GM19239 (cell line): ENCODE data around the gene CLASP2.

Experiments used
- DNase-seq: peaks from one replicate; pipeline ENCODE4 v3.0.0; 2011; ENCODE audit warnings: low spot score; ENCODE audit not compliant: insufficient read length
- FAIRE-seq: peaks from 2 replicates; lab custom pipeline; 2011; peaks lifted over from hg19 to GRCh38; lab: Jason Lieb, UNC

CLASP2 gene

GRCh38 chr3:33575311-33575710, 142.7 kb downstream of the CLASP2 start:
- DNase-seq, result no peak
- FAIRE-seq, result no peak

DNA sequence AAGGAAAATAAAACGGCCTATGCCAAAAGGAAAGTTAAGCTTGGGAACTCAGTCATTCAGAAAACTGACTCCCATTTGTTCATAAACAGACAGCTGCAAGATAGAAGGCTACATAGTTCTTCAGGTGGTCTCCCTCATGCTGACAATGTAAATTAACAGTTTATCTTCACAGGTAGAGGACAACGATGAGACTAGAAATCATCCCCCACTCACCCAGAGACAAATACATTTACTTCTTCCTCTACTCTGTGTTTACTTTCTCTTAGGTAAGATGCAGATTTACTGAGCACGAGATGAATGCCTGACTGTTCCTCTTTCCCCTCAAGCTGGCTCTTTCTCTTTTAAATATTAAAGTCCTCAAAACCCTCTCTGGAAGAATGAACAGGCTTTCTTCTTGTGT, 160.2 kb downstream of the CLASP2 start:
- FAIRE-seq (no peak), DNase-seq (no peak)

- no peak for FAIRE-seq
- DNase-seq, result no peak
These were observed 160.8 kb downstream of the CLASP2 start for GRCh38 chr3:33557279-33557678.

- DNase-seq (no peak), FAIRE-seq (no peak)
These were observed 171.0 kb downstream of the CLASP2 start for GRCh38 chr3:33547101-33547500.

- FAIRE-seq (peak; percentile 64), DNase-seq (no peak)
These were observed 173.9 kb downstream of the CLASP2 start for GRCh38 chr3:33544126-33544525.

- no peak for DNase-seq
- FAIRE-seq, result no peak
These were observed 174.5 kb downstream of the CLASP2 start for GRCh38 chr3:33543601-33544000.

GRCh38 chr3:33541918-33542317, 176.1 kb downstream of the CLASP2 start:
- no peak for DNase-seq
- peak; percentile 60 for FAIRE-seq

DNA sequence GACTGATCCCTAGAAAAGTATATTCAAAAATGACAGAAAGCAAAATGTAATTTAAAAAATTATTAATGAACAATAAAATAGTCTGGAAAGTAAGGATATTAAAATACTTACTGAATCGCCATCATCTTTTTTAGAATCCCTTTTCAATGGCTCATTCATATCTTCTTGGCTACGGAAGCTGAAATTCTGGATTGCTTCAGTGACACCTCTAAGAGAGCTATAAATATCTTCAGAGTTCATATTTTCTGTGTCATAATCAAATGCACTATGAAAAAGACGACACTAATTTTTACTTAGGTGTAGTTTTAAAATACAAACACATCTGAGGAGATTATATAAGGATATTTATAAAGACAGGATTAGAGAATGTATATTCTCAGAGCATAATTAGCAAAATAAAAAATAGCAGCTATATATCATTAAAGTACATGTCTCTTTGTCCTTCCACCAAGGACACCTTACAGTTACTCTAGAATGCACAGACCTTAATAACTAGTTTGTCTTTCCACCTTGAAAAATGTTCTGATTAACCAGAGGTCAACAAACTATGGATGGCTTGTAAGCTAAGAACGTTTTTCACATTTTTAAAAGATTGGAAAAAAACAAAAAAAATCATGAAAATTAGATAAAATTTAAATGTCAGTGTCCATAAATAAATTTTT, 179.2 kb downstream of the CLASP2 start:
- no peak for FAIRE-seq

GRCh38 chr3:33537133-33537532, 180.9 kb downstream of the CLASP2 start:
- FAIRE-seq, result no peak

More for the DNA sequence above, 179.2 kb downstream of the CLASP2 start:
- no peak for DNase-seq

DNA sequence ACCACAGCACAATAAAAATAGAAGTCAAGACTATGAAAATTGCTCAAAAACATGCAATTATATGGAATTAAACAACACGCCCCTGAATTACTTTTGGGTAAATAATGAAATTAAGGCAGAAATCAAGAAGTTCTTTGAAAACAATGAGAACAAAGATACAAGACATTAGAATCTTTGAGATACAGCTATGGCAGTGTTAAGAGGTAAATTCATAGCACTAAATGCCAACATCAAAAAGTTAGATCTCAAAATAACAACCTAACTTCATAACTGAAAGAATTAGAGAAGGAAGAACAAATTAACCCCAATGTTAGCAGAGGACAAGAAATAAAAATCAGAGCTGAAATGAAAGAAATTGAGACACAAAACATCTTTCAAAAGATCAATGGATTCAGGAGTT, 191.3 kb downstream of the CLASP2 start:
- no peak for FAIRE-seq
- no peak for DNase-seq

More at GRCh38 chr3:33537133-33537532, 180.9 kb downstream of the CLASP2 start:
- DNase-seq, result no peak

DNA sequence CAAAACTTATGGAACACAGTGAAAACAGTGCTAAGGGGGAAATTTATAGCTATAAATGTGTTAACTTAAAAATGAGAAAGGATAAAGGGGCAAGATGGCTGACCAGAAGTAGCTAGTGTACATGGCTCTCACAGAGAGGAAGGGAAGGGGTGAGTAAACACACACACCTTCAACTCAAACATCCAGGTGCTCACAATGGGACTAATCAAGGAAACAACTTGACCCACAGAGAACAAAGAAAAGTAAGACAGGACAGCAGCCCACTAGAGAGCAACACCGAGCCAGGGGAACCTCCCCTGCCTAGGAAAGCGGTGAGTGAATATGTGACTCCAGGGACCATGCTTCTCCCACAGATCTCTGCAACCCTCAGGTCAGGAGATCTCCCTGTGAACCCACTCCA, 192.8 kb downstream of the CLASP2 start:
- DNase-seq (no peak), FAIRE-seq (no peak)

- DNase-seq (no peak), FAIRE-seq (no peak)
These were observed 194.9 kb downstream of the CLASP2 start for GRCh38 chr3:33523093-33523667.

DNA sequence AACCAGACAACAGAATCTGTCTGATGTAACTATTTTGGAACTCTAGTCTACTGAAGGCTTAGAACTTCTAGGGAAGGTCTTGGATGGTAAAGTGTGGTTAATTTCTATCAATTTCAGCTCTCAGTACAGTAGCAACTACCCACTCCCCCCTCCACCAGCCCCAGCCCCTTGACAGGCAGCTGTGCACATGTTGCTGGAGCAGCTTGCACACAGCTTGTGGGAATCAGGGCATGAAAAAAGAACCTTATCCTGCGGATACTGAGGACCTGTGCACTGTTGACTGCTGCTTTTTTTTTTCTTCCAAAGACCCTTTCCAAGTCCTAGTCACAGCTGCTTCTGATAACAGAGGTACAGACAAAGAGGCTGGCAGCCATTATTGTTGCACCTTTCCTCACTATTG, 196.3 kb downstream of the CLASP2 start:
- DNase-seq (no peak), FAIRE-seq (no peak)

- DNase-seq, result no peak
- FAIRE-seq, result no peak
These were observed 204.7 kb downstream of the CLASP2 start for GRCh38 chr3:33513262-33513863.

GRCh38 chr3:33505027-33505426, 213.0 kb downstream of the CLASP2 start:
- FAIRE-seq, result no peak
- no peak for DNase-seq

DNA sequence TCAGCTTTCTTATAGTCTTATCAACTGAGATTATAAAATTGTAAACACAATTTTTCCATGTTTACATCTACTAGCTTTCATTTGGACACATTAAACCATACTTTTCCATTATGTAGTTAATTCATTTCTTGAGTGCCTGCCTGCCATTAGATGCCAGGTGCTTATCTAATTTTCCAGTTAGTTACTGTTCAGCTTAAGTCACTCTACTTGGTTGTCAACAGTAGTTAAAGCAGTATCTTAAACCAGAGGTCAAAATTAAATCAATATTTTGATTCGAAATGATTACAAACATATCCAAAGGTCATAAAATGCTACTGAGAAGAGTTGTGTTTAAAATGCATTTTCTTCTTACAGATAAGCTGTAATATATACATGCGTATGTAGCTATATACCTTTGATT, 221.6 kb downstream of the CLASP2 start:
- no peak for DNase-seq
- no peak for FAIRE-seq

DNA sequence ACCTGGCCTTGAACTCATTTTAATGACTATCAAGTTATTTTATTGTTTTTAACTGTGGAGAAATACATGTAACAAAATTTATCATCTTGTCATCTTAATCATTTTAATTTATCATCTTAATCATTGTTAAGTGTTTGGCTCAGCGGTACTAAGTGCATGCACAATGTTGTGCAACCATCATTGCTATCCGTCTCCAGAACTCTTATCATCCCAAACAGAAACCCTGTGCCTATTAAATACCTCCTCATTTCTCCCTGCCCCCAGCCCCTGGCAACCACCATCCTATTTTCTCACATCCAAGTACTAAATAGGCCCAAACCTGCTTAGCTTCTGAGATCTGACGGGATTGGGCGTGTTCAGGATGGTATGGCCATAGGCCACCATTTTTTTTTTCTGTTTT, 226.3 kb downstream of the CLASP2 start:
- FAIRE-seq (no peak), DNase-seq (no peak)

- DNase-seq, result no peak
These were observed 227.3 kb downstream of the CLASP2 start for GRCh38 chr3:33490641-33491241.

GRCh38 chr3:33488683-33489082, 229.4 kb downstream of the CLASP2 start:
- DNase-seq, result no peak
- FAIRE-seq, result no peak

More at GRCh38 chr3:33490641-33491241, 227.3 kb downstream of the CLASP2 start:
- peak; percentile 35 for FAIRE-seq

- DNase-seq, result no peak
- FAIRE-seq, result no peak
These were observed 229.8 kb downstream of the CLASP2 start for GRCh38 chr3:33488246-33488645.

DNA sequence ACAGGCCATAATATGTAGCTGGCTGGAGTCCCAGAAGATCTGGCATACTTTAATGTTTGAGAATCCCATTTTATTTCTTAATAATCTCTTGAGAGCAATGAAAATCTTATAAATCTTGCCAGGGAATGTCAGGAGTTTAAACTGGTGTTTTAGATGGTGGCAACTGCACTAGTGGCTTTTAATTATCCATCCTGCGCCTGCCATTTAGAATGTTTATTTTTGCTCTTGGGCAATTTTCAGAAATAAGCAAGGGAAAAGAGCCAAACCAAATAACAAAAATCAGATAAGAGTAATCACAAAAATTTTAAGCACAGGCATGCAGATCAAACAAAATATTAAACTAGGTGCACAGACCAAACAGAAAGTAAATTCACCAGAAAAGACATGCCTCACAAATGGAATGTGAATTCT, 235.9 kb downstream of the CLASP2 start:
- DNase-seq, result no peak
- FAIRE-seq, result no peak
